Measurements from ENCODE around the gene VPS13D. TPM values are rescaled to one million over a fixed set of nuclear protein-coding genes. Genes with fewer than 3 reads are reported as not detected.

VPS13D gene
- total and polyA plus RNA-seq, 2 donors (not counting 3 experiments of a cell fraction or from before 2014, with no cell fraction given), result 13.6 to 48.5 TPM

DNA sequence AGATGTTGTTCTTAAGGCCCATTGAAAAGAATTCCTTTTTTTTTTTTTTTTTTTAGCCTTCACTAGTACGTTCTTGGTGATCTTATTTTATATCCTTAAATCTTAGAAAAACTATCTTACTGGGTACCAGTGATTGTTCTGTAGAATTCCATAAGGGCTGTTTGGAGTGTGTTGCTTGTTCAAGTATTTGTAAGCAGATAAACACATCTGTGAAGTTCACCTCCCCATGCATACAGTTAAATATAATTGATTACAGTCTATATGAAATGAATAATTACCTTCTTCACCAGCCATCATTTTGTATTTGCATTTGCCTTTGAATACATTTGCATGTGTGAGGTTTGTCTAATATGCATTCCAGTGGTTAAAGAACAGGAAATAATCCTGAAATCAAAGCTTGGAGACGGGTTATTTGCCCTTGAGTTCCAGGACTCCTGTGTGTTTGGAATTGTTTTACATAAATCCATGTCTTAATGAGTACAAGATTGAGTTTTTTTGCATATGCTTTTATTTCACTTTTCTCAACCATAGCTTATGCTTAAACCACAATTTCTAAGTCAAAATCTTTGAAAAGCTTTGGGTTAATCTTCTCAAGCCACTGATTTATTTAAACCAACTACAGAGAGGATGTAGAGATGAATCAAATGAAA is 73.1 kb downstream of the VPS13D start:
- no TSS peak for BruUV-seq (replicated peaks)

More for the DNA sequence above, 73.1 kb downstream of the VPS13D start:
- POLR2A ChIA-PET, result interaction anchor here (0.6 kb wide), 1 partner anchor 315 kb away, joined by 3 read pairs; the partner anchor contains the start of gene DHRS3
- Histone ChIP-seq H3K79me2 (ENCODE audit: control insufficient read depth, insufficient read depth, low read length) (no peaks in the 10 kb centered on the region), H3K9me1 (replicated peaks; ENCODE audit: control insufficient read depth, extremely low read depth, insufficient read depth, low read length) (no peaks in the 10 kb centered on the region), H3K36me3 (ENCODE audit: control insufficient read depth in 2 of 2, extremely low read depth in 1 of 2, insufficient read depth in 2 of 2, low read length in 2 of 2) (peaks cover 4 to 14% of the 10 kb centered on the region in 2 experiments), H2AFZ (ENCODE audit: low read depth, low read length) (no peak overlapping the region), H3K9ac (replicated peaks; ENCODE audit: extremely low read depth, insufficient read depth, low read length) (no peak overlapping the region), H3K9me3 (replicated peaks; ENCODE audit: control insufficient read depth, insufficient read depth, low read length) (no peaks in the 10 kb centered on the region), H3K4me2 (ENCODE audit: insufficient read depth, low read length) (no peak overlapping the region), H3K27me3 (ENCODE audit: control insufficient read depth in 2 of 2, insufficient read depth in 2 of 2, low read length in 2 of 2) (no peaks in the 10 kb centered on the region), H4K20me1 (replicated peaks; ENCODE audit: control insufficient read depth, extremely low read depth, insufficient read depth, low read length) (no peaks in the 10 kb centered on the region), H3K4me3 (replicated peaks in 1 of 3; ENCODE audit: insufficient read depth in 1 of 3, low read depth in 1 of 3, low read length in 3 of 3) (no peak overlapping the region), H3K27ac (ENCODE audit: insufficient read depth, low read depth, low read length) (no peak overlapping the region), H3K4me1 (ENCODE audit: control insufficient read depth, extremely low read depth, insufficient read depth, low read length) (peaks cover 2% of the 10 kb centered on the region)
- no peak for FAIRE-seq
- intact Hi-C loops (cut with micrococcal nuclease), result no loop called here
- dilution Hi-C loops (cut with MboI; ENCODE audit: extremely low pct_ligation_motif_present, low sequenced_read_pairs), result no loop called here
- DNase-seq (ENCODE audit: low read depth, low spot score), result no peak
- CTCF ChIA-PET, result interaction anchor here (1.5 kb wide), 1 partner anchor 11 kb away, joined by 5 read pairs; no protein-coding TSS in a partner anchor
- TF ChIP-seq POLR2AphosphoS5 (IDR thresholded peaks at IDR 0.05; ENCODE audit: insufficient read depth, low read depth, low read length), result no peak
- no peak for TF ChIP-seq JUN (IDR thresholded peaks at IDR 0.05; ENCODE audit: borderline replicate concordance, insufficient read depth, insufficient read length, low read depth)
- no peak for TF ChIP-seq GATA2 (IDR thresholded peaks at IDR 0.05; ENCODE audit: insufficient read depth, insufficient read length, low read depth, low read length)
- TF ChIP-seq MYC (IDR thresholded peaks at IDR 0.05; ENCODE audit: low read depth, low read length), result no peak
- TF ChIP-seq, protein P1, sequence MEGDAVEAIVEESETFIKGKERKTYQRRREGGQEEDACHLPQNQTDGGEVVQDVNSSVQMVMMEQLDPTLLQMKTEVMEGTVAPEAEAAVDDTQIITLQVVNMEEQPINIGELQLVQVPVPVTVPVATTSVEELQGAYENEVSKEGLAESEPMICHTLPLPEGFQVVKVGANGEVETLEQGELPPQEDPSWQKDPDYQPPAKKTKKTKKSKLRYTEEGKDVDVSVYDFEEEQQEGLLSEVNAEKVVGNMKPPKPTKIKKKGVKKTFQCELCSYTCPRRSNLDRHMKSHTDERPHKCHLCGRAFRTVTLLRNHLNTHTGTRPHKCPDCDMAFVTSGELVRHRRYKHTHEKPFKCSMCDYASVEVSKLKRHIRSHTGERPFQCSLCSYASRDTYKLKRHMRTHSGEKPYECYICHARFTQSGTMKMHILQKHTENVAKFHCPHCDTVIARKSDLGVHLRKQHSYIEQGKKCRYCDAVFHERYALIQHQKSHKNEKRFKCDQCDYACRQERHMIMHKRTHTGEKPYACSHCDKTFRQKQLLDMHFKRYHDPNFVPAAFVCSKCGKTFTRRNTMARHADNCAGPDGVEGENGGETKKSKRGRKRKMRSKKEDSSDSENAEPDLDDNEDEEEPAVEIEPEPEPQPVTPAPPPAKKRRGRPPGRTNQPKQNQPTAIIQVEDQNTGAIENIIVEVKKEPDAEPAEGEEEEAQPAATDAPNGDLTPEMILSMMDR (IDR thresholded peaks at IDR 0.05; ENCODE audit: extremely low read depth in 1 of 2, insufficient read depth in 1 of 2, low read depth in 1 of 2, low read length in 2 of 2), result no peak
- no peak for TF ChIP-seq FOS (IDR thresholded peaks at IDR 0.05; ENCODE audit: borderline replicate concordance, insufficient read depth, low read length)
- no peak for TF ChIP-seq POLR2A (IDR thresholded peaks at IDR 0.05; ENCODE audit: low read depth, low read length)
- TF ChIP-seq EZH2 (IDR thresholded peaks at IDR 0.05; ENCODE audit: borderline replicate concordance, low read depth, low read length, severe bottlenecking), result no peak
- TF ChIP-seq, protein P2, sequence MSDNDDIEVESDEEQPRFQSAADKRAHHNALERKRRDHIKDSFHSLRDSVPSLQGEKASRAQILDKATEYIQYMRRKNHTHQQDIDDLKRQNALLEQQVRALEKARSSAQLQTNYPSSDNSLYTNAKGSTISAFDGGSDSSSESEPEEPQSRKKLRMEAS (IDR thresholded peaks at IDR 0.05; ENCODE audit: insufficient read depth, insufficient read length), result no peak

Data from endothelial cell of umbilical vein (primary cell).